ENCODE measurements around the gene CCDC126.
"Not testable (repeated sequence)": the region's sequence is repeated elsewhere in the genome, so short reads cannot be mapped to it uniquely, and the experiment has no call there.

Gene CCDC126

GRCh38 chr7:23654508-23654907 lies 57.3 kb downstream of the CCDC126 start:
- in situ Hi-C loops (cut with HindIII; ENCODE audit: low pct_unique_long_range_greater_than_20kb, low sequenced_read_pairs): no loop called here
- DNase-seq (ENCODE audit: low read depth in 1 of 2, low spot score in 1 of 2): peak; percentile 26 to 67
- TF ChIP-seq JUND (IDR thresholded peaks at IDR 0.05; ENCODE audit: low read depth): no peak

GRCh38 chr7:23655433-23655832 lies 58.3 kb downstream of the CCDC126 start:
- no peak for DNase-seq (ENCODE audit: low read depth in 1 of 2, low spot score in 1 of 2)
- in situ Hi-C loops (cut with HindIII; ENCODE audit: low pct_unique_long_range_greater_than_20kb, low sequenced_read_pairs): no loop called here
- no peak for TF ChIP-seq JUND (IDR thresholded peaks at IDR 0.05; ENCODE audit: low read depth)

DNA sequence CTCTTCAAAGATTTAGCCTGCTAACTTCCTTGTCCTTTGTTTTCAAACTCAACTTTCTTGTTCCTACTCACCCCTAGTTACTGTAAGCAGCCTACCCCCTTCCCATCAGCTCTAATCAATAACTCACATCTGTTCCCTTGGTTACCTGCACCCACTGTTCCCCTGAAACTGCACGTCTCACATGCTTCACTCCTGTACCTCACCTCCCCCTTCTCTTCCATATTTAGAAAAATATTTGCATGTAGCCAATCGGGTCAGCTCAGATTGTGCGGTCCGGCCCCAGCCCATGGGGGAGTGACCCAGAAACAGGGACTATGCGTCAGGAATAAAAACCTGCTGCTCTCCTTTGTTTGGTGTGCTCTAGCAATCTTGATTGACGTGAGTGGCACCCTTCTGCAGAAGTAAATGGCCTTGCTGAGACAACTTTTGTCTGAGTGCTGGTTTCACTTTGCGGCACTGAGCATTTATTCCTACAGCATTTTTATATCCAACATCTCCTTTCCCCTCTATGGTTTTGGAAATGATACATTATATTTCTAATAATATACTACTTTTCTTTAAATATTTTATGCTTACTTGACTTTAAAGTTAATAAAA lies 61.7 kb downstream of the CCDC126 start:
- TF ChIP-seq JUND (IDR thresholded peaks at IDR 0.05; ENCODE audit: low read depth): no peak
- in situ Hi-C loops (cut with HindIII; ENCODE audit: low pct_unique_long_range_greater_than_20kb, low sequenced_read_pairs): no loop called here
- DNase-seq (ENCODE audit: low read depth in 1 of 2, low spot score in 1 of 2): no peak

- TF ChIP-seq JUND (IDR thresholded peaks at IDR 0.05; ENCODE audit: low read depth): no peak
- in situ Hi-C loops (cut with HindIII; ENCODE audit: low pct_unique_long_range_greater_than_20kb, low sequenced_read_pairs): no loop called here
- DNase-seq (ENCODE audit: low read depth in 1 of 2, low spot score in 1 of 2): no peak
These were observed 64.2 kb downstream of the CCDC126 start for GRCh38 chr7:23661385-23661784.

GRCh38 chr7:23662124-23662983 lies 65.2 kb downstream of the CCDC126 start:
- no peak for TF ChIP-seq JUND (IDR thresholded peaks at IDR 0.05; ENCODE audit: low read depth)
- DNase-seq (ENCODE audit: low read depth in 1 of 2, low spot score in 1 of 2): peak in 1 of 2 experiments; percentile 10
- in situ Hi-C loops (cut with HindIII; ENCODE audit: low pct_unique_long_range_greater_than_20kb, low sequenced_read_pairs): no loop called here

- in situ Hi-C loops (cut with HindIII; ENCODE audit: low pct_unique_long_range_greater_than_20kb, low sequenced_read_pairs): no loop called here
- DNase-seq (ENCODE audit: low read depth in 1 of 2, low spot score in 1 of 2): no peak
- TF ChIP-seq JUND (IDR thresholded peaks at IDR 0.05; ENCODE audit: low read depth): no peak
These were observed 65.8 kb downstream of the CCDC126 start for GRCh38 chr7:23662984-23663313.

GRCh38 chr7:23664122-23664521 lies 66.9 kb downstream of the CCDC126 start:
- TF ChIP-seq JUND (IDR thresholded peaks at IDR 0.05; ENCODE audit: low read depth): no peak
- DNase-seq (ENCODE audit: low read depth in 1 of 2, low spot score in 1 of 2): no peak
- in situ Hi-C loops (cut with HindIII; ENCODE audit: low pct_unique_long_range_greater_than_20kb, low sequenced_read_pairs): no loop called here

GRCh38 chr7:23672033-23672432 lies 74.9 kb downstream of the CCDC126 start:
- in situ Hi-C loops (cut with HindIII; ENCODE audit: low pct_unique_long_range_greater_than_20kb, low sequenced_read_pairs): no loop called here
- no peak for TF ChIP-seq JUND (IDR thresholded peaks at IDR 0.05; ENCODE audit: low read depth)
- DNase-seq (ENCODE audit: low read depth in 1 of 2, low spot score in 1 of 2): no peak

GRCh38 chr7:23679898-23680413 lies 82.8 kb downstream of the CCDC126 start, which contains the start of gene FAM221A:
FAM221A (plus strand) TSS chr7:23680199; CDS start chr7:23680219, 20 bp downstream.
- TF ChIP-seq JUND (IDR thresholded peaks at IDR 0.05; ENCODE audit: low read depth): no peak
- in situ Hi-C loops (cut with HindIII; ENCODE audit: low pct_unique_long_range_greater_than_20kb, low sequenced_read_pairs): no loop called here
- peak; percentile 62 to 91 for DNase-seq (ENCODE audit: low read depth in 1 of 2, low spot score in 1 of 2)

DNA sequence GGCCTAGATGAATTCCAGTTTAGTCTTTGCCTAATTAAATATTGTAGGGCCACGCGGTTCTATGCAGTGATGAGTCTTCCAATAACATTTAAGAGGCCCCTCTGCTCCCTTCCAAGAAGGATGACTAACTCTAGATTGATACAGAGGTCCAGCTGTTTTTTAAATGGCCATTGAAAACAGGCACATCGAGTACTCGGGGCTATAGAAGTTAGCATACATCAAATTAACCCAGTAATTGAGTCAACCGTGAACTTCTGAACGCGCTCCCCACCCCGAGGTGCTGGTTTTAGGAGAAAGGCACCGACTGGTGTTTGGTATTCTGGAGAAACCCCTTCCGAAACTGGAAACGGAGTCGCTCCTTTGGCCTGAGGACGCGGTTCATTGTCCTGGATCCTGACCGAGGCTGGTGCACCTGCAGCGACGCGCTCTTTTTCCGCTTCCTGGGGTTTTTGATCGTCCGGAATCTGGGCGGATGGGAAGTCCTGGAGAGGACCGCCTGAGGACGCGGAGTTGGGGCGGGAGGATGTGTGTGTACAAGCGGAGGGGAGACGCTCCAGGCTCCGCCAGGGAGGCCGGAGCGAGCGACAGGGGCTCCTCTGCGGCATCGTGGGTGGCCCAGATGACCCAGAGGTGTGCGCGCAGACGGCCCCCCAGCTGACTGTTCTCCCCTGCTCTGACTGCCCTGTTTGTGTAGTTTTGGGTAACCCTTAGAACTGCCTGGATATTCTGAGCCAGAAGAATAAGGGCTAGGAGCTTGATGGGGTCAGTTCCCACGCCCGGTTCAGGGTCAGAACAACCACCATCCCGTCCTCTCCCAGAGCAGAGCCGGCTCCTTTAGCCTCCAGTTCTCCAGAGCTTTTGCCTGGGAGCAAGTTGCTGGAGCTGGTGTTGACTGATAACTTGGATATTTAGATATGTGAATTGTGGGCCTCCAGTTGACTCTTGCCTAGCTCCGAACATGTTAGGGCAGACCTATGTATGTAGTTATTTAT lies 83.5 kb downstream of the CCDC126 start:
- peak; percentile 38 to 88 for DNase-seq (ENCODE audit: low read depth in 1 of 2, low spot score in 1 of 2)
- no peak for TF ChIP-seq JUND (IDR thresholded peaks at IDR 0.05; ENCODE audit: low read depth)
- in situ Hi-C loops (cut with HindIII; ENCODE audit: low pct_unique_long_range_greater_than_20kb, low sequenced_read_pairs): no loop called here

- in situ Hi-C loops (cut with HindIII; ENCODE audit: low pct_unique_long_range_greater_than_20kb, low sequenced_read_pairs); DNase-seq (ENCODE audit: low read depth in 1 of 2, low spot score in 1 of 2): not testable (repeated sequence)
These were observed 86.9 kb downstream of the CCDC126 start for GRCh38 chr7:23684041-23684440.

- in situ Hi-C loops (cut with HindIII; ENCODE audit: low pct_unique_long_range_greater_than_20kb, low sequenced_read_pairs): no loop called here
- peak in 1 of 2 experiments; percentile 40 for DNase-seq (ENCODE audit: low read depth in 1 of 2, low spot score in 1 of 2)
- TF ChIP-seq JUND (IDR thresholded peaks at IDR 0.05; ENCODE audit: low read depth): no peak
These were observed 88.5 kb downstream of the CCDC126 start for GRCh38 chr7:23685731-23686130.
